C1 segment of cervical spinal cord (tissue), 14 donors: ENCODE measurements around the gene ENKD1.

Experiments used
- DNase-seq, 14 donors: peaks; one replicate each; lab custom pipeline; 2025; lab: John Stamatoyannopoulos, UW

ENKD1 gene

DNA sequence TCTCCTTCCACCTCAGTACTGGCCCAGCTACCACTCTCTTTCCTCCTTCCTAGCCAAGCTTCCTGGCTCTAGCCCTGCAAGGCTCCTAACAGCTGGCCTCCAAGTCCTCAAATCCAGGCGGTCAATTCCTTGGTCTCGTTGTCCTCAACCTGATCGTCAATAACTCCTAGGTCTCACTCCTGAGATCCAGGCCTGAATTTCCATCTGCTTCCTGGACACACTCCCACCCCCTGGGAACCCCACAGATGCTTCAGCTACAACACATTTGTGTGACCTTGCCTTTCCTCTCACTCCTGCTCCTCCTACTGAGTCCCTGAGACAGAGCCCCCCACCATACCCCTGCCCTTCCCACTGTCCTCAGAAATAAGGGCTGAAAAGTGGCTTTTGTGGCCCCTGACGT, 2.3 kb downstream of the ENKD1 start:
- DNase-seq, result peak in 1 of 14 donors; percentile 87

GRCh38 chr16:67663877-67664222, 2.7 kb downstream of the ENKD1 start:
- DNase-seq, result peak in 1 of 14 donors; percentile 66

- peak in 1 of 14 donors; percentile 55 for DNase-seq
Observed at GRCh38 chr16:67663151-67663876, 3.2 kb downstream of the ENKD1 start.

DNA sequence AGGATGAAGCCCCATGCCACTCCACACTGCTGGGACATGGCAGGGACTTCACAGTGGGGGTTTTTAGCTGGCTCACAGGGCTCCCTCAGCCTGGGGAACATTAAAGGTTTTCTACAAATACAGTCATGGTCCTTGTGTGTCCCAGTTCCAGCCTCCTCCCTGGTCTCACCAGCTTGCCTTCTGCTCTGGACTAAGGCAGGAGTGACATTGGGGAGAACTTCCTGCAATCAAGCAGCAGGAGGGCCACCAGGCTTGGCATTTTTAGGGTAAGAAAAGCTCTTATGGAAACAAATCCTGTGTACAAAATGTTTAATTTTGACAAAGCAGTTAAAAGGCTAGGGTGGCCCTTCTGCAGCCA, 3.9 kb downstream of the ENKD1 start:
- DNase-seq, result peak in 1 of 14 donors; percentile 41

DNA sequence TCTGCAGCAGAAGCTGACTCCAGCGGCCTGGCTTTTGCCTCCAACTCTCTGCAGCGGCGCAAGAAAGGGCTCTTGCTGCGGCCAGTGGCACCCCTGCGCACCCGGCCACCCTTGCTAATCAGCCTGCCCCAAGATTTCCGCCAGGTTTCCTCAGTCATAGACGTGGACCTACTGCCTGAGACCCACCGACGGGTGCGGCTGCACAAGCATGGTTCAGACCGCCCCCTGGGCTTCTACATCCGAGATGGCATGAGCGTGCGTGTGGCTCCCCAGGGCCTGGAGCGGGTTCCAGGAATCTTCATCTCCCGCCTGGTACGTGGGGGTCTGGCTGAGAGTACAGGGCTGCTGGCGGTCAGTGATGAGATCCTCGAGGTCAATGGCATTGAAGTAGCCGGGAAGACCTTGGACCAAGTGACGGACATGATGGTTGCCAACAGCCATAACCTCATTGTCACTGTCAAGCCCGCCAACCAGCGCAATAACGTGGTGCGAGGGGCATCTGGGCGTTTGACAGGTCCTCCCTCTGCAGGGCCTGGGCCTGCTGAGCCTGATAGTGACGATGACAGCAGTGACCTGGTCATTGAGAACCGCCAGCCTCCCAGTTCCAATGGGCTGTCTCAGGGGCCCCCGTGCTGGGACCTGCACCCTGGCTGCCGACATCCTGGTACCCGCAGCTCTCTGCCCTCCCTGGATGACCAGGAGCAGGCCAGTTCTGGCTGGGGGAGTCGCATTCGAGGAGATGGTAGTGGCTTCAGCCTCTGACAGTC, 4.5 kb downstream of the ENKD1 start:
- DNase-seq, result no peak

DNA sequence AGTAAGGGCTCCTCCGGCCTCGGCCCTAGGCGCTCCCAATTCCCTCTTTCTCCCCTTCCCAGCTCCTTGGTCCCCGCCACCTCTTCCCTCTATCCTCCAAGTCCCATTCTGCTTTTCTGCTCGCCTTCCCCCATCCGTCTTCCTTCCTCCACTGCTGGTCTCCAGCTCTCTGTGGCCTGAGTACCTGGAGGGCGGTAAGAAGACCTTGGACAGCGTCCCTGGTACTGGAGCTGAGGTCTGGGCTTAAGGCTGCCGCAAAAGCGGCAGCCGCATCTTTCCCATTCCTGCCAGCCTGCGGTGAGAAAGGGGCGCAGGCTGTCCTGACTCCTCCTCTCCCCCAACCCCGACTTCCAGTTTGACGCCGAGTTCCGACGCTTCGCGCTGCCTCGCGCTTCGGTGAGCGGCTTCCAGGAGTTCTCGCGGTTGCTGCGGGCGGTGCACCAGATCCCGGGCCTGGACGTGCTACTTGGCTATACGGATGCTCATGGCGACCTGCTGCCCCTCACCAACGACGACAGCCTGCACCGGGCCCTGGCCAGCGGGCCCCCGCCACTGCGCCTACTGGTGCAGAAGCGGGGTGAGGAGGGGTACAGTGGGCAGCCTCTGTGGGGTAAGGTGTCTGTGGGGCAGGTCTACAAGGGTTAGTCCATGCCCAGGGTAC, 5.3 kb downstream of the ENKD1 start:
- DNase-seq, result peak in 1 of 14 donors; percentile 81

GRCh38 chr16:67660564-67661028, 6.0 kb downstream of the ENKD1 start, which contains the start of gene PARD6A:
Gene PARD6A (plus strand): TSS chr16:67660960. CDS start chr16:67661039, 79 bp downstream.
- DNase-seq, result peak; percentile 56 to 98 (median 87)

DNA sequence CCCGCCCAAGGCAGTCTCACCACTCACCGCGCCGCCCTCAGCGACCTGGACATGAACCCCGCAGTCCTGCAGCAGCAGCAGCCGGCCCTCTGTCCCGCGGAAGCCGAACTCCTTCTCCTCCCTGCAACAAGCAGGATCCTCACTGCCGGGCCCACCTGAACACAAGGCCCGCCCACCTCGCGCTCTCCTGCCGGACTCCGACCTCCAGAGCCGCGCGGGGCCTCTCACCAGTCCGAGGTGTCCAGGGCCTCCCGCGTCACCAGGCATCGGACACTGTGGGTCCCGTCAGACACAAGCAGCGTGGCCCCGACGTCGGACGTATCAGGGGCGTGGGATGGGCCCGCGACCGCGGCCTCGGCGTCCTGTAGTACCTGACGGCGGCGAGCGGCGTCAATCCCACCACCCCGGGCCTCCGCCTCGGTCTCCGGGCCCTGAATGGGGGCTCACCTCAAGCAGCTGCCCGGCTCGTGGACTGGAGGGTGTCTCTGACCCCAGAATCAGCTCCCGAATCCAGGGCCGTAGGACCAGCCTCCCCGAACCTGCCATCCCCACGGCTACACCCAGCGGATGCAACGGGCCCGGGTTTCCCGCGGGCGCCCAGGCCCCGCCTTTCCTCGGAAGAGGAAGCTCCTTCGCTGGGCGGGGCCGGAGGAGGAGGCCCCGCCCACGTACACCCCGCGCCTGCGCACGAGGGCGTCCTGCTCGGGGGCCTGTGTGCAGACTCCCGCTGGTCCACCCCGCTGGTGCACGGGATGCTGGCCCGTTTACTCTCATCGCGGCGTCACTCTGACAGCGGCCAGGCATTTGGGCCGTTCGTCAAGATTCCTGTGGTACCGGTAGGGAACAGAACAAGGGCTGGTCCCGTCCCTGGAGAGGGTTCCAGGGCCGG, 6.6 kb downstream of the ENKD1 start, which contains the start of gene ACD:
ACD (minus strand) TSS at position 586 of the 889 bp plus-strand sequence; CDS start at position 546, 40 bp downstream.
- DNase-seq, result peak; percentile 57 to 92 (median 86)

GRCh38 chr16:67658849-67659674, 7.5 kb downstream of the ENKD1 start:
- no peak for DNase-seq

- DNase-seq, result no peak
Observed at GRCh38 chr16:67657751-67658518, 8.6 kb downstream of the ENKD1 start.

- no peak for DNase-seq
Observed at GRCh38 chr16:67657017-67657608, 9.4 kb downstream of the ENKD1 start.

DNA sequence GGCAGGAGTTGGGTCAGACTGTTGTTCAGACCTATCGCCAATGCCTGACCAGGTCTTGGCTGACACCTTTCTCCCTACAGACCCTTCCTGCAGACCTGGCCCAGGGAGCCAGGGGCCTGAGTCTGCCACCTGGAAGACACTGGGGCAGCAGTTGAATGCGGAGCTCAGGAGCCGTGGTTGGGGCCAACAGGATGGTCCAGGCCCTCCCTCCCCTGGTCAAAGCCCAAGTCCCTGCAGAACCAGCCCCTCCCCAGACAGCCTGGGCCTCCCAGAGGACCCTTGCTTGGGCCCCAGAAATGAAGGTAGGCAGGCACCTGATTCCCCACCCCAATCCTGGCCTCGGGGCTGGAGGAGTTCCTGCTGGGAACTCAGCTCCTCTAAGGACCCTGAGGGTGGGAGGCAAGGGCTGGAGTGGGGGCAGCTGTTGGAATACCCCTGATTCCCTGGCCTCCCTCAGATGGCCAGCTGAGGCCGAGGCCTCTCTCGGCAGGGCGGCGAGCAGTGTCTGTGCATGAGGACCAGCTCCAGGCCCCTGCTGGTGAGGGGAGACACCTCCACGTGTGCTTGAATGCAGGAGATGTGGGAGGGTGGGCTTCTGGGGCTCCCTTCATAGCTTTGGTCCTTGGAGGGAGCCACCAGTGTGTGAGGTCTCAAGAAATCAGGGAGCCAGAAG, 10.1 kb downstream of the ENKD1 start:
- DNase-seq, result no peak

- no peak for DNase-seq
Observed at GRCh38 chr16:67655363-67655762, 11.2 kb downstream of the ENKD1 start.

GRCh38 chr16:67654403-67654911, 12.1 kb downstream of the ENKD1 start:
- no peak for DNase-seq

DNA sequence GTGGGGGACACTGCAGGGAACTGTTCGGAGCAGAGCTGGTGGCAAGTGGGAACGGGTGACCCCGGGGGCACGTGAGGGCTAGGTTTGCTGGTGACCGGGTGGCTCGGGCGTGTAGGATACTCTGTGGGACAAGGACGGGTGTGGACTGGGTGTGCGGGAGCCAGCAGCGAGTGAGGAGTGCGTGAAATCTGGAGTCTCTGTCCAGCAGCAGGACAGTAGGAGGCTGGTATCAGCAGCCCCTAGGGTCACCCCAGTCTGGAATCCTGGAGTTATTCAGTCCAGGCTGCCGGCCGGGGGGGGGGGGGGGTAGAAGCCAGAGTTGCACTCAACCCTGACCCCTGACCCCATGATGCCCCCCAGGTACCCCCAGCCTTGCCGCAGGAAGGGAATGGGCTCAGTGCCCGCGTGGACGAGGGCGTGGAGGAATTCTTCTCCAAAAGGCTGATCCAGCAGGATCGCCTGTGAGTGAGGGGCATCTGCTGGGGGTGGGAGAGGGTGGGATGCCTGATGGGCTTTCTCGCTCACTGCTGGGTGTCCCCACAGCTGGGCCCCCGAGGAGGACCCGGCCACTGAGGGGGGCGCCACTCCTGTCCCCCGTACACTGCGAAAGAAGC, 12.7 kb downstream of the ENKD1 start:
- DNase-seq, result no peak

GRCh38 chr16:67653128-67653788, 13.3 kb downstream of the ENKD1 start:
- peak in 1 of 14 donors; percentile 41 for DNase-seq

DNA sequence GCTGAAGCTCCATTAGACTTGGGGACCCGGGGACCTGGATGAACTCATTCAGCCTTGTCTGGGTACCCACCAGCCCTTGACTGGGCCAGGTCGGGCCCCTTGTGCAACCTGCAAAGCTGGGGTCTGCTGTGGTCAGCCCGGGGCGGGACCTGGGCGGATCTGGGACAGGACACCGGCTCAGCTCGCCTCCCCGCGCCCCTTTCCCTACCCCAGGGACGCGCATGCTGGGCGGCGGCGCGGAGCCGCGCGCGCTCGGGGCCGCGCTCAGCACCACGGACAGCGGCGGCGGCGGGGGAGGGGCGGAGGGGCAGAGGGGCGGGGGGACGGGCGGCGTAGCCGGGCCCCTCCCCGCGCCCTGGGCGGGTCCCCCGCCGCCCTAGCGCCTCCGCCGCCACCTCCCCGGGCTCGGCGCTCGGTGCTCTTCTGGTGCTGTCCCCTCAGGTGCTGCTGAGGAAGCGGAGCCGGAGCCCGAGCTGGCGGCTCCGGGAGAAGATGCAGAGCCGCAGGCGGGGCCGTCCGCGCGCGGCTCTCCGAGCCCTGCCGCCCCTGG, 13.9 kb downstream of the ENKD1 start:
- peak in 1 of 14 donors; percentile 24 for DNase-seq
